K562 (cell line): ENCODE data around the gene FAM171A2.

ENCODE experiments used
- DNMT1 ChIP-seq: fragments of 450-650 bp; IDR thresholded peaks from 2 replicates; pipeline ENCODE4 v1.6.1; 2016; ENCODE audit warnings: antibody characterized with exemption, mild to moderate bottlenecking
- POLR2G ChIP-seq: fragments of 200-400 bp; formaldehyde crosslinking; IDR thresholded peaks from 2 replicates; pipeline ENCODE4 v1.6.1; 2017; ENCODE audit warnings: low read depth, mild to moderate bottlenecking, antibody characterized with exemption, low read length, moderate library complexity
- TAF9B ChIP-seq: fragments of 450-650 bp; IDR thresholded peaks from 2 replicates; pipeline ENCODE4 v1.6.1; 2018; ENCODE audit warnings: mild to moderate bottlenecking; ENCODE audit not compliant: partially characterized antibody
- ZNF175 ChIP-seq: fragments of 200-800 bp; sonication (Bioruptor generic); IDR thresholded peaks from 2 replicates; pipeline ENCODE4 v1.6.1; 2016; ENCODE audit warnings: low read depth, mild to moderate bottlenecking, missing genetic modification characterization, missing compliant biosample characterization
- TF ChIP-seq, protein P1 (sequence below): fragments of 450-650 bp; IDR thresholded peaks from 2 replicates; pipeline ENCODE4 v1.6.1; 2016; ENCODE audit warnings: borderline replicate concordance

DNA sequence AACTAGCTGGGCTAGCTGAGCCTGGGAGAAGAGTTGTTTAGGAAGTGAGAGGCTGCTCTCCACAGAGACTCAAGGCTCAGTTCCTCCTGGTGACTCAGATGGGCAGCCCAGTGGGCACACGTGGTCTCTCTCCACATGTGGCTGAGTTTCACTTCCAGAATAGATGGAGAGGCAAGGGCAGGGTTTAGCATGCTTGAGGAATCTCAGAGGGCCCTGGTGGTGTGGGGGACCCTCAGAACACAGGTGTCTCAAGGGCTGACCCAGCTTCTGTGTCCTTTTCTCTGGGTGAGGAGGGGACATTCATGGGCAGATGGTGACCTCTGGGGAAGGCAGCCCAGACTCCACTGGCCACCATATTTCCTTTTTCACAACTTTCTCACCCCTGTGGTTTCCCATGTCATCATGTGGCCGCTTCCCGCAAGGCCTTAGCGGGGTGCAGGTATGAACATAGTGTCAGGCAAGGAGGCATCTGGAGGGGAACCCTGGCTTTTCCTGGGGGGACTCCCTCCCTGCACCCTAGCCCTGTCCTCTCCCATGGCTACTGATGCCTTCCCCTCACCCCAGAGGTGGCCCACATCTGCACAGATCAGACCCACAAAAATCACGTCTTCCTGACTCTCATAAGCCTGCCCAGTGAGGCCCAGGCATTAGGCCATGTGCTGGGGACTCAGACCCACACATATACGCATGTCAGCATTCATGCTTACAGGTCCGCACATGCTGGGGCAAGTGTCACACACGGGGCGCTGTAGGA is 15.2 kb downstream of the FAM171A2 start:
- TF ChIP-seq DNMT1 (no peak), TAF9B (no peak), ZNF175 (CRISPR knock-in tag) (no peak), POLR2G (no peak)
- TF ChIP-seq, protein P1, sequence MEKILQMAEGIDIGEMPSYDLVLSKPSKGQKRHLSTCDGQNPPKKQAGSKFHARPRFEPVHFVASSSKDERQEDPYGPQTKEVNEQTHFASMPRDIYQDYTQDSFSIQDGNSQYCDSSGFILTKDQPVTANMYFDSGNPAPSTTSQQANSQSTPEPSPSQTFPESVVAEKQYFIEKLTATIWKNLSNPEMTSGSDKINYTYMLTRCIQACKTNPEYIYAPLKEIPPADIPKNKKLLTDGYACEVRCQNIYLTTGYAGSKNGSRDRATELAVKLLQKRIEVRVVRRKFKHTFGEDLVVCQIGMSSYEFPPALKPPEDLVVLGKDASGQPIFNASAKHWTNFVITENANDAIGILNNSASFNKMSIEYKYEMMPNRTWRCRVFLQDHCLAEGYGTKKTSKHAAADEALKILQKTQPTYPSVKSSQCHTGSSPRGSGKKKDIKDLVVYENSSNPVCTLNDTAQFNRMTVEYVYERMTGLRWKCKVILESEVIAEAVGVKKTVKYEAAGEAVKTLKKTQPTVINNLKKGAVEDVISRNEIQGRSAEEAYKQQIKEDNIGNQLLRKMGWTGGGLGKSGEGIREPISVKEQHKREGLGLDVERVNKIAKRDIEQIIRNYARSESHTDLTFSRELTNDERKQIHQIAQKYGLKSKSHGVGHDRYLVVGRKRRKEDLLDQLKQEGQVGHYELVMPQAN: no peak
